Thyroid gland (tissue), 4 donors: ENCODE results near the gene UTS2. TPM values are rescaled to one million over a fixed set of nuclear protein-coding genes. Genes with fewer than 3 reads are reported as not detected.

Experiments used
- DNase-seq, 2 donors: peaks; one replicate each; pipeline ENCODE4 v3.0.0-alpha.2; 2019
- H3K27ac ChIP-seq, 3 donors: fragments of 200-600 bp; sonication (generic); 1 replicate in 2 of 3; 2 replicates in 1 of 3; pipeline ENCODE4 v1.5.1; 2016 to 2019; ENCODE audit warnings: mild to moderate bottlenecking in 1 of 3, moderate library complexity in 1 of 3
- H3K27me3 ChIP-seq: fragments of 200-600 bp; sonication (generic); one replicate; pipeline ENCODE4 v1.5.1; 2019
- H3K36me3 ChIP-seq, 2 donors: fragments of 200-600 bp; sonication (generic); one replicate each; pipeline ENCODE4 v1.5.1; 2016 to 2019
- H3K4me1 ChIP-seq, 2 donors: fragments of 200-600 bp; sonication (generic); one replicate each; pipeline ENCODE4 v1.5.1; 2017 to 2019
- H3K4me3 ChIP-seq, 3 donors: fragments of 200-600 bp; sonication (generic); replicated peaks in 1 of 3; 1 replicate in 2 of 3; 2 replicates in 1 of 3; pipeline ENCODE4 v1.5.1; 2016; ENCODE audit warnings: mild to moderate bottlenecking in 1 of 3
- H3K9me3 ChIP-seq: fragments of 200-600 bp; sonication (generic); one replicate; pipeline ENCODE4 v1.5.1; 2017
- CTCF ChIP-seq, 6 experiments: fragments of 200-600 bp in 3 of 6; fragments of 450-650 bp in 3 of 6; sonication (generic) in 3 of 6; IDR thresholded peaks; one replicate each; pipeline ENCODE4 v1.5.1; 2016 to 2019; ENCODE audit warnings: antibody characterized with exemption in 6 of 6, mild to moderate bottlenecking in 2 of 6, inconsistent platforms in 1 of 6, moderate library complexity in 1 of 6
- POLR2A ChIP-seq, 2 donors: fragments of 450-650 bp; IDR thresholded peaks; one replicate each; pipeline ENCODE4 v1.6.1; 2017; ENCODE audit warnings: antibody characterized with exemption in 2 of 2, mild to moderate bottlenecking in 2 of 2, moderate library complexity in 1 of 2
- WGBS, 2 donors: methylation state at CpG; one replicate each; pipeline ENCODE4 v1.1.5; 2017; 5-methylcytosine and 5-hydroxymethylcytosine counted together
- intact Hi-C: fragments of 100-400 bp; cut with DNase I; formaldehyde crosslinking; loops from one replicate; pipeline ENCODE4 v1.15.1; 2023
- total RNA-seq, 4 donors: library from RNA; depleted of rRNA; stranded (reverse); fragments of >200 nt; gene quantifications; one replicate each; pipeline ENCODE4 v1.2.3, GENCODE V29; 2016

The UTS2 gene
- total RNA-seq, 4 donors from 2014 or later = not detected

- Histone ChIP-seq H3K9me3 (no peaks in the 10 kb centered on the region), H3K27me3 (no peaks in the 10 kb centered on the region), H3K4me1 (no peaks in the 10 kb centered on the region), H3K4me3 (no peak overlapping the region), H3K36me3 (no peaks in the 10 kb centered on the region), H3K27ac (no peak overlapping the region)
- no peak for TF ChIP-seq CTCF (IDR thresholded peaks at IDR 0.05)
- no peak for TF ChIP-seq POLR2A (IDR thresholded peaks at IDR 0.05)
- no peak for DNase-seq
- WGBS, 2 donors = 92% methylated on average over 17 of the region's 17 CpGs
- intact Hi-C loops = no loop called here
Observed at GRCh38 chr1:7862211-7863060, 9.6 kb upstream of the UTS2 start.

GRCh38 chr1:7861452-7861851 is 8.6 kb upstream of the UTS2 start:
- intact Hi-C loops = no loop called here

GRCh38 chr1:7860130-7860529 is 7.3 kb upstream of the UTS2 start:
- intact Hi-C loops = no loop called here
- no peak overlapping the region for H3K27ac ChIP-seq
- TF ChIP-seq POLR2A (IDR thresholded peaks at IDR 0.05) (no peak), CTCF (IDR thresholded peaks at IDR 0.05) (no peak)
- no peaks in the 10 kb centered on the region for H3K9me3 ChIP-seq
- no peak for DNase-seq
- no peaks in the 10 kb centered on the region for H3K27me3 ChIP-seq
- H3K4me1 ChIP-seq = no peaks in the 10 kb centered on the region
- H3K4me3 ChIP-seq = no peak overlapping the region
- 90 to 91% methylated on average over 9 of the region's 9 CpGs for WGBS, 2 donors
- no peaks in the 10 kb centered on the region for H3K36me3 ChIP-seq

More at GRCh38 chr1:7861452-7861851, 8.6 kb upstream of the UTS2 start:
- H3K36me3 ChIP-seq = no peaks in the 10 kb centered on the region
- H3K4me3 ChIP-seq = no peak overlapping the region
- H3K27ac ChIP-seq = no peak overlapping the region
- no peaks in the 10 kb centered on the region for H3K4me1 ChIP-seq
- H3K27me3 ChIP-seq = no peaks in the 10 kb centered on the region
- WGBS, 2 donors = 86 to 91% methylated on average over 15 of the region's 15 CpGs
- TF ChIP-seq POLR2A (IDR thresholded peaks at IDR 0.05) (no peak), CTCF (IDR thresholded peaks at IDR 0.05) (no peak)
- H3K9me3 ChIP-seq = no peaks in the 10 kb centered on the region
- no peak for DNase-seq

- 89 to 96% methylated on average over 7 of the region's 7 CpGs for WGBS, 2 donors
- Histone ChIP-seq H3K9me3 (no peaks in the 10 kb centered on the region), H3K36me3 (no peaks in the 10 kb centered on the region), H3K27me3 (no peaks in the 10 kb centered on the region), H3K27ac (no peak overlapping the region), H3K4me1 (no peaks in the 10 kb centered on the region), H3K4me3 (no peak overlapping the region)
- TF ChIP-seq POLR2A (IDR thresholded peaks at IDR 0.05) (no peak), CTCF (IDR thresholded peaks at IDR 0.05) (no peak)
- DNase-seq = no peak
- intact Hi-C loops = no loop called here
Observed at GRCh38 chr1:7859406-7859805, 6.5 kb upstream of the UTS2 start.

GRCh38 chr1:7857985-7858384 is 5.1 kb upstream of the UTS2 start:
- TF ChIP-seq CTCF (IDR thresholded peaks at IDR 0.05) (no peak), POLR2A (IDR thresholded peaks at IDR 0.05) (no peak)
- H3K4me1 ChIP-seq = no peaks in the 10 kb centered on the region
- whole genome bisulfite sequencing, 2 donors = 82 to 87% methylated on average over 4 of the region's 4 CpGs
- H3K27ac ChIP-seq = no peak overlapping the region
- no peaks in the 10 kb centered on the region for H3K36me3 ChIP-seq
- H3K9me3 ChIP-seq = no peaks in the 10 kb centered on the region
- intact Hi-C loops = no loop called here
- no peaks in the 10 kb centered on the region for H3K27me3 ChIP-seq
- no peak overlapping the region for H3K4me3 ChIP-seq
- no peak for DNase-seq
